GM12875 (cell line): ENCODE measurements around the gene SLC35E2B.
"Not testable (repeated sequence)": the region's sequence is repeated elsewhere in the genome, so short reads cannot be mapped to it uniquely, and the experiment has no call there.

Experiments
- H3K4me3 ChIP-seq: one replicate; pipeline ENCODE4 v1.5.1; 2011; ENCODE audit warnings: low read depth, low read length, control low read depth
- TF ChIP-seq, protein P1 (sequence below): IDR thresholded peaks from 2 replicates; pipeline ENCODE4 v1.5.1; 2011; ENCODE audit warnings: low read depth, mild to moderate bottlenecking, control low read depth, inconsistent platforms, low read length, moderate library complexity, borderline replicate concordance; ENCODE audit not compliant: insufficient read depth

The SLC35E2B gene

DNA sequence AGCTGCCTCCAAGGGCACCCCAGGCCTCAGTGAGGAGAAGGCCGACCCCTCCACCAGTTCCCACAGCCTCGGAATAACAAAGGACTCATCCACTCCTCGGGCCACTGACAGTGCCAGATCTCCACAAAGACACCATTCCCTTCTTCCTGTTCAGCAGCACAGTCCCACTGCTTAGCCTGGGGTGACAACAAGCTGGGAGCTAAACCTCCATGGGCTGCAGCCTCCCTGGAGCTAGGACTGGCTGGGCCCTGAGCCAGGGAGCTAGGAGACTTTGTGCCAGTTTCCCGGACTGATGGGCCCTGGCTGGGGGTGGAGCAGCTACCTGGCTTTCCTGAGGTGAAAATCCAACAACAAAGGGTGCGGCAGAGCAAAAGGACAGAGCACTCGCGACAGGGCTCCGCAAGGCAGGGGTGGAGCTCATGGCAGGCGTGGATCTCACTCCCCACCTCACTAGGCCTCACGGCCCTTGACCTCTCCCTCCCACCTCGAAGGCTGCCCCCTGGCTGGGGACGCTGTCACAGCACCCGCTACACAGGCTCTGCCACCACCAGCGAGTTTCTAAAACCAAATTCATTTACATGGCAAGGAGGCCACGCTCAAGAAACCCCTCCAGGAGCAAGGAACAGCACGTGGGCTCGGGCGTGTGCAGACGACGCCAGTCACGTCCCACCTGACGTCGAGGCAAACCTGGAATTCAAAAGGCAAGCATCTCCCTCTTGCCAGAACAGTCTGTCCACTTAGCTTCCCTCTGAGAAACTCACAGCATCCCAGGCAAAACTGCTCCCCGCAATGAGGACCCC, 13.8 kb downstream of the SLC35E2B start:
- TF ChIP-seq, protein P1, sequence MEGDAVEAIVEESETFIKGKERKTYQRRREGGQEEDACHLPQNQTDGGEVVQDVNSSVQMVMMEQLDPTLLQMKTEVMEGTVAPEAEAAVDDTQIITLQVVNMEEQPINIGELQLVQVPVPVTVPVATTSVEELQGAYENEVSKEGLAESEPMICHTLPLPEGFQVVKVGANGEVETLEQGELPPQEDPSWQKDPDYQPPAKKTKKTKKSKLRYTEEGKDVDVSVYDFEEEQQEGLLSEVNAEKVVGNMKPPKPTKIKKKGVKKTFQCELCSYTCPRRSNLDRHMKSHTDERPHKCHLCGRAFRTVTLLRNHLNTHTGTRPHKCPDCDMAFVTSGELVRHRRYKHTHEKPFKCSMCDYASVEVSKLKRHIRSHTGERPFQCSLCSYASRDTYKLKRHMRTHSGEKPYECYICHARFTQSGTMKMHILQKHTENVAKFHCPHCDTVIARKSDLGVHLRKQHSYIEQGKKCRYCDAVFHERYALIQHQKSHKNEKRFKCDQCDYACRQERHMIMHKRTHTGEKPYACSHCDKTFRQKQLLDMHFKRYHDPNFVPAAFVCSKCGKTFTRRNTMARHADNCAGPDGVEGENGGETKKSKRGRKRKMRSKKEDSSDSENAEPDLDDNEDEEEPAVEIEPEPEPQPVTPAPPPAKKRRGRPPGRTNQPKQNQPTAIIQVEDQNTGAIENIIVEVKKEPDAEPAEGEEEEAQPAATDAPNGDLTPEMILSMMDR: peak; percentile 66
- H3K4me3 ChIP-seq: peak overlapping the region; percentile 2

DNA sequence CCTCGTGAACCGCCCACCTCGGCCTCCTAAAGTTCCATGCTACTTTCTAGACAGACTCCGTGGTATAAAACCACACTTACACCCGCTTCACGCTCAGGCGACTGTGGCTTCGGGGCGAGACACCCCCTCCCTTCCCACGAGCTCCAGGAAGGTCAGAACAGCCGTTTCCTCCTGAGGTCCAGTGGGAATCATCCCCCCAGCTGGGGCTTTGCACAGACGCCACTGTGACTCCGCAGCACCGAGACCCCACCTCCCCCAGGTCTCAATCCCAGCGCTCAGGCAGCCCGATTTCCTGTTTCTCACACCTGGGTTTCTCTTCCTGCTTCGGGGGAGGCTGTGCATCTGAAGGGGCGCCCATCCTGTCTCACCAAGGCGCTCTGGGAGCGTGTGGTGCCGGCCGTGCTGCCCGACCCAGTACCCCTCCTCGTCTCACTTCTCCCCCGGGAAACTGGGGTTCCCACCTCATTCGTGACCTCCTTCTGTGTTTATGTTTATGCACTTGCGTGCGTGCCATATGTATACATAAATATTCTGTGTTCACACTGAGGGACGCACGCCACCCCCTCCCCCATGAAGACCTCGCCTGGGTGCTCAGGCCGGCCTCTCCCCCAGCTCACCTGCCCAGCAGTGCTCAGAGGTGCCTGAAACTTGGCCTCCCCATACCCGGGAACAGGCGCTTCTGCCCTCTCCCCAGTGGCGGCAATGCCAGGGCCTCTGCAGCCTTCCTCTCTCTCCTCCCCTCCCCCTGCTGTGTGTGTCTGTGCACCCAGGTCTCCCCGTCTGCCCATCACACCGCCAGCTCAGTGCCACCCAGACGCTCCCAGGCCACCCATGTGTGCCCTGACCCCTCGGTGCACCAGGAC, 14.6 kb downstream of the SLC35E2B start:
- TF ChIP-seq, protein P1: no peak
- peak overlapping the region; percentile 36 for H3K4me3 ChIP-seq

DNA sequence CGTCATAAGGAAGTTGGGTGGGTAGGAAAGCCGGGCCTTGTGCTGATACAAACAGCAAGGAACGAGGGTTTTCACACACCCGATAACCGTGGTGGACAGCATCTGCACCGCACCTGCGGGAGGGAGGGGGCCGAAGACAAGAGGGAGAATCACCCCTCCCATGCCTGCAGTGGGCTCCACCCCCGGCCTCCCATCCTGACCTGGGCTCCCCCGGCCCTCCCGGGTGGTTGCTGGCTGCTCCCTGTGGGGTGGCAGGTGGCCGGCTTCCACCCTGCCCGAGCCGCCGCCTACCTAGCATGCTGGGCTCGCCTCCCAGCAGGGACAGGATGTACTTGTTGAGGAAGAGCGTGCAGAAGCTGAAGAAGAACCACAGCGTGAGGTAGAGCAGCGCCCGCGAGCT, 16.5 kb downstream of the SLC35E2B start:
- not testable (repeated sequence) for H3K4me3 ChIP-seq

DNA sequence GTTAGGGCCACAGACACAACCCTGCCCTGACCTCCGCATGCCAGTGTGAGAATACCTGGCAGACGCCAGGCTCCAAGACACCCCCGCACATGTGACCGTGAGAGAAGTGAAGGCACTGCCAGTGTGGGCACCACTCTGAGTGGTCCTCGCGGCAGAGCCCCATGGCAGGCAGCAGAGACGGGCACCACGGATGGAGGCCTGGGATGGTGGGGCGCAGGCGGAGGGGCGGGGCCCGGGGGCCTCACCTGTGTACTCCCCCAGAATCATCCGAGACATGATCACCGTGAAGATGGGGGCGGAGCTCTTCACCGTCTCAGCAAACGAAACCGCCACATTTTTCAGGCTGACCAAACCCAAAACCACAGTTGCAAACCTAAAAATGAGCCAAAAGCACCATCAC, 17.4 kb downstream of the SLC35E2B start:
- H3K4me3 ChIP-seq: not testable (repeated sequence)

DNA sequence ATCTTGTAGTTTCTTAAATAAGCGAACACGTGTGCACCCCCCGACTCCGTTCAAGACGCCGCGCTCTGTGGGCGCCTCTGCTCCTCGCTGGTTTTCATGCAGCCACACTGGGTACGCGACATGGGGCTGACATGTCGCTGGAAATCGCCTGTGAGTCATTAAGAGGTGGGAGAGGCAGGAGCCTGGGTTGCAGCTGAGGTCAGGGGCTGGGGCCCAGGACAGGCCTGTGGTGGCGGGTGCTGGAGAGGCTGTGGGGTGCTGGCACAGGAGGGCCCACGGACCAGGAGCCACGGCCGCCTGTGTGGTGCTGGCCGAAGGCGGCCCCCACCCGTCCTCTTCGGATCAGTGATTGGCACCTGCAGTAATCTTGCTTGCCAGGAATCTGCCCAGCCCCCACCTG, 17.8 kb downstream of the SLC35E2B start:
- not testable (repeated sequence) for H3K4me3 ChIP-seq

DNA sequence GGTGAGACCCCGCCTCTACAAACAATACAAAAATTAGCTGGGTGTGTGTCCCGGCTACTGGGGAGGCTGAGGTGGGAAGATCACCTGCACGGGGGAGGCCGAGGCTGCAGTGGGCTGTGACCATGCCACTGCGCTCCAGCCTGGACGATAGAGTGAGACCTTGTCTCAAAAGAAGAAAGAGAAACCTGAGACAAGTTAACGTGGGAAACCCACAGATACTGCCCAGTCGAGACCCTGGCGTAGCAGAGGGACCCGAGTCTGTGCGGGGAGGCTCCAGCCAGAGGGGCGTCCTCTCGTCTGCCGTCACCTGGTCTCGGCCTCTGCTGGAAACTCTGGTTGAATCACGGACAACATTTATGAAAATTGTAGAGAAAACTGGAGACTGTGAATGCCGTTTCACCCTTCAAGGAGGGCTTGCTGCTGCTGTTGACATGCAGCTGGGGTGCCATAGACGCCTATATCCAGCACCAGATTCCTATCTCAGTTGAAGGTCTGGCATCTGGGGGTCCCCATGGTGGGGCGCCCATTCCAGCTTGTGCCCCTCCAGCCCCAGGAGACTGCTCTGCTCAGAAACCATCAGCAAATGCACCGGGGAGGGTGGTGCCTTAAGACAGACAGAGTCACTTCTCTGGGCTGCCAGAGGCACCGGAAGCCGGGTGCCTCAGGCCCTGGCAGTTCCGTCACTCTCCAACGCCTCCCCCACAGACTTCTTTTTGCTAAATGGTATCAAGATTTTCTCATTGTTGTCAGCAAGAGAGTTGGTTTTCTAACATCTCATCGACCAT, 20.2 kb downstream of the SLC35E2B start:
- TF ChIP-seq, protein P1: no peak
- no peak overlapping the region for H3K4me3 ChIP-seq

DNA sequence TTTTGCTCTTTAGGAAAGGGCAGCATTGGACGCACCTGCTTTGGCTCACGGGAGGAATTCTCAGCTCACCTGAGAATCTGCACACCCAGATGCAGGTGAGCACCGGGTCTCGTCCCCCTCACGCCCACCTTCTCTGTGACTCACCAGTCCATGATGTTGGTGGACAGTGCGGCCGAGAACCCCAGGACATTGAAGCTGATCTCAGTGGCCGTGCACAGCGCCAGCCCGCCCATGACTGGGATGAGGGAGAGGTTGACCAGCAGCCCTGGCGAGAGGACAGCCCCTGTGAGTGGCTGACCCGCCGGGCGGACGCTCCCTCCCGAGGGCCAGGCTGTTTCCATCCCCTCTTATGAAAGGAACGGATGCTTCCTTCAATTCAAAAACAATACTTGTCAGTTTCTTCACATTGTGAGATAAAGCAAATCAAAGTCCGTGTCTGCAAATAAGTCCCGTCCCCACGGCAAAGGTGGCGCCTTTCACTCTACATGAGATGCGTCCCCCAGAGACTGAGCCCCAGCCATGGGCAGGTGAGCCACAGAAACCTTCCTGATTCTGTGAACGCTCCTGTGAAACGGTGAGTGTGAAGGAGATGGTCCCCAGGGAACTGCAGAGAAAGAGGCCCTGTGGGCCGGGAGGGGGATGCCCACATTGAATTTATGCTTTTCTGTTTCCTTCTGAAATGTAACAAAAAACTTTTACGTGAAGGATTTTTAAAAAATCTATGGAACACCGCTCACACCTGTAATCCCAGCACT, 21.1 kb downstream of the SLC35E2B start:
- no peak overlapping the region for H3K4me3 ChIP-seq
- TF ChIP-seq, protein P1: no peak

DNA sequence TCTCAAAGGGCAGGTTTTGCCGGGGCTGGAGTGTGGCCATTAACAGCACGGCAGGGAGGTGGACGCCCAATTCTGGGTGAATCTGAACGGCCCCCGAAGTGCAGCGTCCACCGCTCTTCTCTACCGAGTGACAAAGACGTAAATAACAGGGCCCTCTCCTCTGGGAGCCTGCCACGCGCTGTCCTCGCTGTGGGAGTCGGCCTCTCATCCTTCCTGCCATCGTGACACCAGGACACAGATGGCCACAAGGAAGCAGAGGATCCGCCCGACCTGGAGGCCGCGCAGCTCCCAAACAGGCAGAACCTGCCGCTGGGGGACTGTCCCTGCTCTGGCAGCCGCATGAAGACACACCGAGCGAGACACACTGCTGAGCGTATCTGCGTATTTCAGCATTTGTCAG, 21.7 kb downstream of the SLC35E2B start:
- no peak overlapping the region for H3K4me3 ChIP-seq
- TF ChIP-seq, protein P1: no peak
